A549 treated with ZK216348 at 1 μM for 4 hours (cell line): ENCODE data around the gene TFAM. TPM values are rescaled to one million over a fixed set of nuclear protein-coding genes. Genes with fewer than 3 reads are reported as not detected.

Source experiments
- total RNA-seq: library from RNA; stranded (reverse); fragments of 200-300 nt; extraction: Qiagen RNA extraction; gene quantifications from 5 replicates; pipeline ENCODE4 v1.2.3, GENCODE V29; 2022; ENCODE audit warnings: low read depth

Gene TFAM
- total RNA-seq: 56.5 to 105 TPM (median 69.7 TPM) in 5 replicates

GRCh38 chr10:58384999-58385783 is at the start of gene TFAM:
TFAM (plus strand) TSS chr10:58385410; CDS start chr10:58385548, 138 bp downstream.

Other genes starting within 250 kb of the TFAM start
- gene IPMK, start 117.5 kb upstream of the TFAM start, total RNA-seq: 1.1 to 3.7 TPM (median 2.9 TPM) in 5 replicates
- gene CISD1, start 116.2 kb upstream of the TFAM start, total RNA-seq: 45.7 to 66.8 TPM (median 54.5 TPM) in 5 replicates
- gene UBE2D1, start 50.4 kb upstream of the TFAM start, total RNA-seq: 7.9 to 22.0 TPM (median 18.1 TPM) in 5 replicates
- gene BICC1, start 127.5 kb downstream of the TFAM start, total RNA-seq: 14.9 to 23.2 TPM (median 20.5 TPM) in 5 replicates